Chondrocyte (in vitro differentiated cells): Measurements from ENCODE around the gene SGO1. TPM values are rescaled to one million over a fixed set of nuclear protein-coding genes. Genes with fewer than 3 reads are reported as not detected.

ENCODE experiments used
- DNase-seq: peaks from one replicate; pipeline ENCODE4 v3.0.0; 2021; ENCODE audit warnings: mixed read lengths, low spot score
- H3K27ac Mint-ChIP-seq: one replicate; pipeline ENCODE4 v1.8.0; 2021; ENCODE audit warnings: mild to moderate bottlenecking, moderate library complexity, mixed read lengths; ENCODE audit not compliant: unreplicated experiment
- H3K27me3 Mint-ChIP-seq: 2 replicates; pipeline ENCODE4 v1.8.0; 2021; ENCODE audit warnings: low read depth, mixed read lengths
- H3K36me3 Mint-ChIP-seq: 2 replicates; pipeline ENCODE4 v1.8.0; 2021; ENCODE audit warnings: low read depth, mixed read lengths
- H3K4me1 Mint-ChIP-seq: 2 replicates; pipeline ENCODE4 v1.8.0; 2021; ENCODE audit warnings: low read depth, mild to moderate bottlenecking, mixed read lengths
- H3K4me3 Mint-ChIP-seq: one replicate; pipeline ENCODE4 v1.8.0; 2021; ENCODE audit warnings: mild to moderate bottlenecking, moderate library complexity, mixed read lengths; ENCODE audit not compliant: unreplicated experiment
- H3K9me3 Mint-ChIP-seq: 2 replicates; pipeline ENCODE4 v1.8.0; 2021; ENCODE audit warnings: low read depth, mixed read lengths
- CTCF ChIP-seq: fragments of 200-600 bp; sonication (generic); IDR thresholded peaks from 2 replicates; pipeline ENCODE4 v1.5.0; 2021; ENCODE audit warnings: antibody characterized with exemption, mild to moderate bottlenecking, moderate library complexity
- total RNA-seq: library from RNA; stranded (reverse); gene quantifications from 3 replicates; pipeline ENCODE4 v1.2.1, GENCODE V29; 2021

Gene SGO1
- total RNA-seq, 1 donor from 2014 or later: 3.4 TPM

- TF ChIP-seq CTCF: no peak
- H3K4me1 Mint-ChIP-seq: no peaks in the 10 kb centered on the region
- no peak overlapping the region for H3K27ac Mint-ChIP-seq
- no peak overlapping the region for H3K4me3 Mint-ChIP-seq
- H3K36me3 Mint-ChIP-seq: peaks cover 2% of the 10 kb centered on the region
- H3K27me3 Mint-ChIP-seq: no peaks in the 10 kb centered on the region
- no peak for DNase-seq
- no peaks in the 10 kb centered on the region for H3K9me3 Mint-ChIP-seq
Measured at GRCh38 chr3:20154928-20155327, 31.1 kb downstream of the SGO1 start.

GRCh38 chr3:20154078-20154477 lies 31.9 kb downstream of the SGO1 start:
- no peak overlapping the region for H3K4me3 Mint-ChIP-seq
- DNase-seq: no peak
- no peaks in the 10 kb centered on the region for H3K9me3 Mint-ChIP-seq
- no peak for TF ChIP-seq CTCF
- H3K27ac Mint-ChIP-seq: no peak overlapping the region
- no peaks in the 10 kb centered on the region for H3K4me1 Mint-ChIP-seq
- peaks cover 4% of the 10 kb centered on the region for H3K36me3 Mint-ChIP-seq
- no peaks in the 10 kb centered on the region for H3K27me3 Mint-ChIP-seq

DNA sequence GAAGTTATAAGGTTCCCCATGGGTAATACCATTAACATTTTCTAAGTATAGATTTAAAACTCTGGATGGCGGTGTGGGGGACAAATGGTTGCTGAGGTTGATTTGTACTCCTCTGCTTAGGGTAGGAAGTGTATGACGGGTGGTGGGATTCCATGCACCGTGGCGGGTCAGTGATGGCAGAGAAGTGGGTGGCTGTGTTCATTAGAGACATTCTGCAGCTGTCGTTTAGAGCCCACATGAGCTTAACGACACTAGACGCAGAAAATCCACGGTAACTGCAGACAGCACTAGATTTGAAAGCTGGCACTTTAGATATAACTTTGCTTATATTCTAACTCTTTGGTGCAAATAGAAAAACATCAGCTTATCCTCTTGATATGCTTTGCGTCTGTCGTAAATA lies 37.5 kb downstream of the SGO1 start:
- Mint-ChIP-seq H3K9me3 (no peaks in the 10 kb centered on the region), H3K27ac (no peak overlapping the region), H3K4me3 (no peak overlapping the region), H3K36me3 (peaks cover 4% of the 10 kb centered on the region), H3K4me1 (no peaks in the 10 kb centered on the region), H3K27me3 (no peaks in the 10 kb centered on the region)
- no peak for TF ChIP-seq CTCF
- no peak for DNase-seq

GRCh38 chr3:20147361-20147760 lies 38.6 kb downstream of the SGO1 start:
- Mint-ChIP-seq H3K4me3 (no peak overlapping the region), H3K27ac (no peak overlapping the region), H3K36me3 (peaks cover 6% of the 10 kb centered on the region), H3K4me1 (no peaks in the 10 kb centered on the region), H3K27me3 (no peaks in the 10 kb centered on the region), H3K9me3 (no peaks in the 10 kb centered on the region)
- no peak for TF ChIP-seq CTCF
- DNase-seq: no peak

GRCh38 chr3:20146301-20146700 lies 39.7 kb downstream of the SGO1 start:
- Mint-ChIP-seq H3K36me3 (peaks cover 5% of the 10 kb centered on the region), H3K27me3 (no peaks in the 10 kb centered on the region), H3K4me1 (no peaks in the 10 kb centered on the region), H3K4me3 (no peak overlapping the region), H3K9me3 (no peaks in the 10 kb centered on the region), H3K27ac (no peak overlapping the region)
- TF ChIP-seq CTCF: no peak
- no peak for DNase-seq
